SH-SY5Y (cell line): Measurements from ENCODE around the gene SLC30A3.

ENCODE experiments used
- GATA2 ChIP-seq: IDR thresholded peaks from 2 replicates; pipeline ENCODE4 v1.6.1; 2011; ENCODE audit warnings: mild to moderate bottlenecking, low read depth, low read length
- GATA3 ChIP-seq: IDR thresholded peaks from 2 replicates; pipeline ENCODE4 v1.6.1; 2011; ENCODE audit warnings: low read depth, mild to moderate bottlenecking, low read length, moderate library complexity

GRCh38 chr2:27205206-27205605 is 57.6 kb downstream of the SLC30A3 start:
- no peak for TF ChIP-seq GATA2
- TF ChIP-seq GATA3, result no peak
